GM19452 (cell line): ENCODE measurements around the gene BPIFB3.

Source experiments
- ATAC-seq: cut with Tn5 transposase; IDR thresholded peaks from one replicate; pipeline ENCODE4 v1.9.1; 2021; ENCODE audit not compliant: unreplicated experiment

The BPIFB3 gene, protein sequence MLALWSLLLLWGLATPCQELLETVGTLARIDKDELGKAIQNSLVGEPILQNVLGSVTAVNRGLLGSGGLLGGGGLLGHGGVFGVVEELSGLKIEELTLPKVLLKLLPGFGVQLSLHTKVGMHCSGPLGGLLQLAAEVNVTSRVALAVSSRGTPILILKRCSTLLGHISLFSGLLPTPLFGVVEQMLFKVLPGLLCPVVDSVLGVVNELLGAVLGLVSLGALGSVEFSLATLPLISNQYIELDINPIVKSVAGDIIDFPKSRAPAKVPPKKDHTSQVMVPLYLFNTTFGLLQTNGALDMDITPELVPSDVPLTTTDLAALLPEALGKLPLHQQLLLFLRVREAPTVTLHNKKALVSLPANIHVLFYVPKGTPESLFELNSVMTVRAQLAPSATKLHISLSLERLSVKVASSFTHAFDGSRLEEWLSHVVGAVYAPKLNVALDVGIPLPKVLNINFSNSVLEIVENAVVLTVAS

DNA sequence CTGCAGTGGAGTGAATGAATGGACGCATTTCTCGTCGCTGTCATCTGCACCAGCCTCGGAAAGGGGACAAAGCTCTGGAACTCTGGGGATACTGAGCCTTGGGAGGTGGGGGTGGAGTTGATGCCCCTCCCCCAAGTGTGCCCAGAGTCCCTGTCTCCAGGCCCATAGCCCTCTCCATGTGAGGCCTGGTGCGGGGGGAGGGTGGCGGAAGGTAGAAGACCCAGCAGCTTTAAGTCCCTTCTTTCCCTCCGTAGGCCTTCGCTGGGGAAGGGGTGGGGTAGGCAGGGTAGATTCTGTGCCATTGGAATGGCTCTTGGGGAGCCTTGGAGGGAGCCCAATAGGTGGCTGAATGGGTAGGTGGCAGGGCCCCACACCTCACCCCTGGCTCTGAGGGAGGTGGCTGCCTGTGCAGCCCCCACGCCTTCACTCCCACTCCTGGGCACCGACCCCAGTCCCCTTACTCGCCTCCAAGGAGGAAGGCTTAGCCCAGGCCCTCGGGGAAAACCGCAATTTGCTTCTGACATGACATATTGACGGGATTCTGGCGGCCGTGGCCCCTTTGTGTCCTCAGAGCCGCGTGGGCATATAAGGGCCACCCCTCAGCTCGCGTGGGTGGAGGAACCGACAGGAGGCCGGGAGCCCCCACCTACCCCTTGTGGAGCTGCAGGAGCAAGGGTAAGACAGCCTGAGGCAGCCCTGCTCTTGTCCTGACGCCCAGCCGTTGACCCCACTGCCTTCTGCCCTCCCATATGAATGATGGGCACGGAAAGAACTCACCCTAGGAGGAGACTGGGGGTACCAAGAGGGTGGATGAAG is at the start of gene BPIFB3:
TSS of gene BPIFB3 (plus strand) at position 613 of the 816 bp plus-strand sequence. CDS start 1,533 bp downstream, outside the sequence.
- ATAC-seq = no peak

DNA sequence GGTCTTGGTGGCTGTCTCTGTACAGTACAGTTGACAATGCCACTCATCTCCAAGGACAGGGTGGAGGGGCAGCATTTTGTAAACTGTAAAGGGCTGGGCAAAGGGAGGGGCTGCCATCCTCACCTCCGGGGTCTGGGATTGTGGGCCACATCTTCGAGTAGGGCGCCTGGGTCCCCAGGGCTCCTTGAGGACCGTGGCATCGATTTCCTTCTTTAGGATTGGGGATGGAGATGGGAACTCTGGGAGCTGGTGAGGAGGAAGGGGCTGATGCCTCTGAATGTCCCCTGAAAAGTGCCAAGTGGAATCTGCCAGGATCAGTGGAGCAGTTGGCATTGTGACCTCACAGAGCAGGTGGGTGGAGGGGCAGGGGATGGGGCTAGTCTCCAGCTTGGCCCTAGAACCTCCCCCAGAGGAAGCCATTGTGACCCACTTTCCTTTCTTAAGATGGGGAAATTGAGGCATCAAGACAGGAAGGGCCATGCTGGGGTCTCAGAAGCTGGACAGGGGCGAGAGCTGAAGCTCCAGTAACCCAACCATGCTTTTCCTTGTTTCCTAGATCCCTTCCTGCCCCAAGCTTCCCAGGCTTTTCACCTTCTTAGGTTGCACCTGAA is 49.5 kb upstream of the BPIFB3 start, which contains the start of gene SUN5:
TSS of gene SUN5 (minus strand) at position 293 of the 611 bp plus-strand sequence. CDS start at position 200, 93 bp downstream.
- no peak for ATAC-seq

GRCh38 chr20:33005132-33005566 is 48.6 kb upstream of the BPIFB3 start:
- no peak for ATAC-seq

GRCh38 chr20:33005908-33006775 is 47.6 kb upstream of the BPIFB3 start:
- ATAC-seq = no peak

DNA sequence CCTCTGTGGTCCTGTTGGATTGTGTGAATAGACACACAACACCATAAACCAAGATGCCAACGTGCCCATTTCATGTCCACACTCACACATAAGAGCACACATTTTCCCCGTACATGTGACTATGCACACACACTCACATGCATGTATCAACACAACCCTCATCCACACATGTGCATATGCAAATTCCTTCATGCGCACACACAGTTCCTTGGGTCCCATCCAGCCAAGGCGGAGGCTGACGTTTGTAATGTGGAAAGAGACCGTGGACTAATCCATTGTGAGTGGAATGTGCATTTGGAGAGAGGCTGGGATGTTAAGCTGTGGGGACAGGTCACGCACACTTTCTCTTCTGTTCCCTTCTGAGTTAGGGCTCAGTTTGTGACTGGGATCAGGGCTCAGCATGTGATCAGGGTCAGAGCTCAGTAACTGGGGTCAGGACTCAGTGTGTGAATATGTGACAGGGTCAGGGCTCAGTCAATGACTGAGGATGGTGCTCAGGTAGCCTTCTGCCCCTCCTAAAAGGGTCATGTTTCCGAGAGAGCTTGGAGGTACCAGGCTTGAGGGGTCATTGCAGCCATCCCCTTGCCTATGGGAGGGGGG is 46.8 kb upstream of the BPIFB3 start:
- ATAC-seq = no peak

- ATAC-seq = no peak
Measured at GRCh38 chr20:33007376-33008335, 46.0 kb upstream of the BPIFB3 start, which contains the start of gene BPIFB2. Gene BPIFB2, plus strand, starts transcription at chr20:33007704. Its CDS starts 871 bp downstream, at chr20:33008575.

GRCh38 chr20:33008336-33009213 is 45.1 kb upstream of the BPIFB3 start:
- no peak for ATAC-seq

- no peak for ATAC-seq
Measured at GRCh38 chr20:33009214-33010132, 44.2 kb upstream of the BPIFB3 start.

DNA sequence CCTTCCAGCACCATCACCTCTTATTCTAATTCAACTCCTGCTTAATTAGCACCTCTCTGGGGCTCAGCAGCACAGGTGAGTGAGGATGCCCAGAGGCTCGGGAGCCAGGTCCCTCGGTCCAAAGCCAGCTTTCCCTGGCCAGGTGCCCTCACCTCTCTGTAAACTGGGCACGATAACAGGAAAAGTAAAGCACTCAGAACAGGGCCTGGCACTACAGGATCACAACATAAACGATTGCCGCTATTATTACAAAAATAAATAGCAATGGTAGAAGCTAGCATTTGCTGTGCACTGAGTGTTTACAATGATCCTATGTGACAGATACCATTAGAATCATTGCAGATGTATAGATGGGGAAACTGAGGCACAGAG is 43.6 kb upstream of the BPIFB3 start:
- no peak for ATAC-seq

- ATAC-seq = no peak
Measured at GRCh38 chr20:33010674-33011449, 42.8 kb upstream of the BPIFB3 start.

GRCh38 chr20:33012327-33013189 is 41.1 kb upstream of the BPIFB3 start:
- no peak for ATAC-seq

DNA sequence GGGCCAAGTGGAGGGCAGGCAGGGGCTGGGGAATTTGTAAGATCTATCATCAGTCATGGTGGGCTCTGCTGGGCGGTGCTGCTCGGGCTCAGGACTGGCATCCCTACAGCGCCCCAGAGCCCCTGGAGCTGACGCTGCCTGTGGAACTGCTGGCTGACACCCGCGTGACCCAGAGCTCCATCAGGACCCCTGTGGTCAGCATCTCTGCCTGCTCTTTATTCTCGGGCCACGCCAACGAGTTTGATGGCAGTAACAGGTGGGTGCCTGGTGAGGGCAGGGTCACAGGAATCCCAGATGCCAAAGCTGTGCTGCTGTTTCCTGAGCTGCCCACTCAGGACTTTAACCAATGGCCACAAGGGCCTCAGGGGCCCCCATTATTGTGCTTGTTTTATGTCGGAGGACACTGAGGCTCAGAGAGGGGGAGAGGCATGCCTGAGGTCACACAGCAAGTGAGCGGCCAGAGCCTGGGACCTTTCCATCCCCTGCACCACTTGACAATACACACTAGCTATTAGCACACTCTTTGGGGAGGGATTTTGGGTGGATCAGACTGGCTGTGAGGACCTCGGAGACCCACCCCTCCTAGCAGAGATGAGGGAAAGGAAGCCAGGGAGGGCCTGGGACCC is 39.9 kb upstream of the BPIFB3 start:
- no peak for ATAC-seq

GRCh38 chr20:33014336-33015113 is 39.2 kb upstream of the BPIFB3 start:
- ATAC-seq = no peak

DNA sequence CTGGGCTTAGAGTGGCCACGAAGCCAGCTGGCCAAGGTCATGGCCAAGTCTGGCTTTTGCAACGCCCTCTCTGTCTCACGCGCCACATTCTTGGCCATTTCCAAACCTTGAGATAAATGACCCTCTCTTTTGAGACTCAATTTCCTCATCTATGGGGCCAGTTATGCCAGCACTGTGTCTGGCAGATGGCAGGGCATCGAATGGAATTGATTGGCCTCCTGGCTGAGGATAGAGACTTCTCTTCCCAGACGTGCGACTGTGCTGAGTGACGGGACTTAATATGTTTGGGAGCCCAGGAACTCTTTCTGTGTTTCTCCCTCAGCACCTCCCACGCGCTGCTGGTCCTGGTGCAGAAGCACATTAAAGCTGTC is 38.6 kb upstream of the BPIFB3 start:
- ATAC-seq = no peak
